Measurements from ENCODE around the gene CST6.
"Not testable (repeated sequence)": the region's sequence is repeated elsewhere in the genome, so short reads cannot be mapped to it uniquely, and the experiment has no call there.

Gene CST6

DNA sequence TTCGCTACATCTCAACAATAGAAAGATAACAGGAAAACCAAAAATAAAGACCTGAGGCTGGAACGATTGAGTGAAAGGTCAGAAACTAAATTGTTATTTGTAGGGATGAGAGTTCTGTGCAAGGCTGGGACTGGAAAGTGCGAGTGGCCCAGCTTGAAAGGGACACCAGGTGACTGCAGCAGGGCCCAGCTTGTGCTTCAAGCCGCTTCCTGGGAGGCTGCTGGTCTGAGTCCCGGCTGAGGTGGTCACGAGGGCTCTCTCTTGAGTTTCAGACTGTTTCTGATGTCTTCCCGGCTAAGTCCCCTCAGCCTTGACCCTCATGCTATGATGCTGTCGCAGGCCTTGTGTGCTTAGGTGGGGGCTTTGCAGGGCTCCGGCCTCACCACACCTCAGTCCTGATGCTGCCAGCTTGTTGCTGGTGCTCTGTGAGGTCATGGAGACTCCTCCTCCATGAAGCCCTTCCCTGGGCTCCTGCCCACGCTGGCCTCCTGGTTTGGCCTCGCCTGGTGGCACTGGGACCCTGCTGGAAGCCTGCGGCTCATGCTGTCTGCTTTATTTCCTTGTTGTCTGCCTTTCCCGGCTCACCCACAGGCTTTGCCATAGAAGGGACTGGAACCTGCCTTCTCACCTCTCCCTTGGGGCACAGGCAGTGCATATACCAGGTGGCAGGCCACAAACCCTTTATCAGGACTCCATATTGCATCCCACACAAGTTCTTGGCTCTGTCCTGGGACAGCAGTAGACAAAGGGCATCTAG is 5.5 kb upstream of the CST6 start:
- TF ChIP-seq, protein P1, sequence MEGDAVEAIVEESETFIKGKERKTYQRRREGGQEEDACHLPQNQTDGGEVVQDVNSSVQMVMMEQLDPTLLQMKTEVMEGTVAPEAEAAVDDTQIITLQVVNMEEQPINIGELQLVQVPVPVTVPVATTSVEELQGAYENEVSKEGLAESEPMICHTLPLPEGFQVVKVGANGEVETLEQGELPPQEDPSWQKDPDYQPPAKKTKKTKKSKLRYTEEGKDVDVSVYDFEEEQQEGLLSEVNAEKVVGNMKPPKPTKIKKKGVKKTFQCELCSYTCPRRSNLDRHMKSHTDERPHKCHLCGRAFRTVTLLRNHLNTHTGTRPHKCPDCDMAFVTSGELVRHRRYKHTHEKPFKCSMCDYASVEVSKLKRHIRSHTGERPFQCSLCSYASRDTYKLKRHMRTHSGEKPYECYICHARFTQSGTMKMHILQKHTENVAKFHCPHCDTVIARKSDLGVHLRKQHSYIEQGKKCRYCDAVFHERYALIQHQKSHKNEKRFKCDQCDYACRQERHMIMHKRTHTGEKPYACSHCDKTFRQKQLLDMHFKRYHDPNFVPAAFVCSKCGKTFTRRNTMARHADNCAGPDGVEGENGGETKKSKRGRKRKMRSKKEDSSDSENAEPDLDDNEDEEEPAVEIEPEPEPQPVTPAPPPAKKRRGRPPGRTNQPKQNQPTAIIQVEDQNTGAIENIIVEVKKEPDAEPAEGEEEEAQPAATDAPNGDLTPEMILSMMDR (IDR thresholded peaks at IDR 0.05; ENCODE audit: low read depth, low read length), result no peak
- DNase-seq (ENCODE audit: extremely low read depth, low read depth), result no peak

DNA sequence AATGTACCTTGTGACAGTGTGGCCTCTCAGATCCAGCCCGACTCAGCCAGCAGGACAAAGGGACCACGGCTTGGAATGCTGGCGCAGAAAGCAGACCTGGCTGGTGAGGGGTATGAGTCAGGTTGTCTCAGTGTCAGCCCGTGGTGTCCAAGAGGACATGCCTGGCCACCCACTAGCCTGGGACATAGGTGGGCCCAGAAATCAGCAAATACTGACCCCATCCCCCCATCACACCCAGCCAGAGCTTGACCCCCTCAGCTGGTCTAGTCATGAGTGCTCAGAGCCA is 5.0 kb upstream of the CST6 start:
- no peak for DNase-seq (ENCODE audit: extremely low read depth, low read depth)

DNA sequence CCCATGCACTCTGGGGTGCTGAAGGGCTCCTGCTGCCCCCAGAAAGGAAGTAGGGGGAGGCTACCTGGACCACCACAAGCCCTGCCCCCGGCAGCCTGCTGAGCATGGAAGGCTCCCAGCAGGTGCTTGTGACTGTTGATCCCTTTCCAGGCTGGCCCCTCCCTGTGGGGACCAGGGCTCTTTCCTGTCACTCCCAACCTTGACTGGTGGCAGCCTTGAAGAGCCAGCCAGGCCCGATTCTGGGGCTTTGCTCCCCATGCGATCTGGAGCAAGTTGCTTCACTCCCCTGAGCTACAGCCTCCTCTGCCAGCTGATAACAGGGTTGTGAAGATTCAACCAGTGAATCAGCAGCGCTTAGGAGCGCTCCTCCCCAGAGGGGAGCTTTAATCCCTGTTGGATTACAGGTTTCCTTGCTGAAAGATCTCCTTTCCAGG is 4.6 kb upstream of the CST6 start:
- TF ChIP-seq, protein P1 (IDR thresholded peaks at IDR 0.05; ENCODE audit: low read depth, low read length), result no peak
- DNase-seq (ENCODE audit: extremely low read depth, low read depth), result no peak

More for the DNA sequence above, 5.0 kb upstream of the CST6 start:
- TF ChIP-seq, protein P1 (IDR thresholded peaks at IDR 0.05; ENCODE audit: low read depth, low read length), result no peak

DNA sequence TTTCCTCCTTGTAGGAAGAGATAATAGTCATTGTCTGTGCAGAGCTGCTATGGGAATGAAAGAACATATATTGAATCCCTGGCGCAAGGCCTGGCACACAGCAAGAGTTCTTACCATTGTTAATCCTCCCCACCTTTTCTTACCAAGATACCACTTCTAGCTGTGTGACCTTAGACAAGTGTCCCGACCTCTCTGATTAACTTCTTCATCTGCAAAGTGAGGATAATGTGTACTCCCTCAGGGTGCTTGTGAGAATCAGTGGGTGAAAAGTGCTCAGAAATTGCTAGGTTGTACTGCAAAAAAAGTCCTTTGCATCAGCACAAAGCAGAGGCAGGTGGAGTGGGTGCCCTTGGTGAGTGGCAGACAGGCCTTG is 3.7 kb upstream of the CST6 start:
- DNase-seq (ENCODE audit: extremely low read depth, low read depth), result no peak
- TF ChIP-seq, protein P1 (IDR thresholded peaks at IDR 0.05; ENCODE audit: low read depth, low read length), result no peak

DNA sequence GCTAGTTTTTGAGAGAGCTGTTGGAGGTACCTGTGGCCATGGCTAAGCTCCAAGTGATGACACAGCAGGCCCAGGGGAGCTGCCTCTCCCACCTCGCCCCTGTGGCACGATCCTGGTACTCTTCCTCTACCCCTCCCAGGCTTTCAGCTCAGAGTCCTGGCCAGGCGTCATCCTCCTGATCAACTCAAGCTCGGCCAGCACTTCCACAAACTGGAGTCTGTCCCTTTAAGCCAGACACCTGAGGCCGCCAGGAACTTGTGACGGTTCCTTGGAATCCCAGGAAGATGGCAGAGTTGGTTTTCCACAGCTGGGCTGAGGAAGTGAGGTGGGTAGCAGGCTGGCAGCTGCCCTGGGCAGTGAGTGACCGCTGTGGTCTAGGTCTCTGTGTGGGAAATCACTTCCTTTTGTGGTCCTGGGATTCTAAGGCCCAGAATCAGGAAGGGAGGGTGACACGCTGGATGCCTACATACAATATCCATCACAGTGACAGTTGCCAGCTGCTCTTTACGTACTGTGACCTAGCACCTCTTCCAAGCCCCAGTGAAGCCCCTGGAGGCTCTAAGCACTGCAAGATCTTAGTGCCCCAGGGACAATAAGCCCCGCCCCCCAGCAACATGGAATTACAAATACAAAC is 3.2 kb upstream of the CST6 start:
- DNase-seq (ENCODE audit: extremely low read depth, low read depth), result no peak
- TF ChIP-seq, protein P1 (IDR thresholded peaks at IDR 0.05; ENCODE audit: low read depth, low read length), result no peak

DNA sequence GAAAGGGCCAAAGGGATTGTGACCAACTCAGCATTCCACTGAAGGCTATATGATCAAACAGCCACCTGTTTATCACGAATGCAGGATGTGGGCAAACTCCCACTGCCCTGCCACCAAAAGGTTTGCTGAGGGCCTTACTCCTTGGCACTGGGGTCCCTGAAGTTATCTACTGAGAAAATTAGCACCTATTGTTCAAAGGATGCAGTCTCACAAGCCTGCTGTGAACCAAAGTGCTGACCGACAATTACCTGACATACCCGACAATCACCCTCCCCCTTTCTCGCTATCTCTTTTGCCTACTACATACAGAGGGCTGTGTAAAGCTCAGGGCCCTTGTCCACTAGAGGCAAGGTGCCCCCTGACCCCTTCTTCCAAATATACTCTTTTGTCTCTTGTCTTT is 1.8 kb upstream of the CST6 start:
- DNase-seq (ENCODE audit: extremely low read depth, low read depth), result not testable (repeated sequence)

DNA sequence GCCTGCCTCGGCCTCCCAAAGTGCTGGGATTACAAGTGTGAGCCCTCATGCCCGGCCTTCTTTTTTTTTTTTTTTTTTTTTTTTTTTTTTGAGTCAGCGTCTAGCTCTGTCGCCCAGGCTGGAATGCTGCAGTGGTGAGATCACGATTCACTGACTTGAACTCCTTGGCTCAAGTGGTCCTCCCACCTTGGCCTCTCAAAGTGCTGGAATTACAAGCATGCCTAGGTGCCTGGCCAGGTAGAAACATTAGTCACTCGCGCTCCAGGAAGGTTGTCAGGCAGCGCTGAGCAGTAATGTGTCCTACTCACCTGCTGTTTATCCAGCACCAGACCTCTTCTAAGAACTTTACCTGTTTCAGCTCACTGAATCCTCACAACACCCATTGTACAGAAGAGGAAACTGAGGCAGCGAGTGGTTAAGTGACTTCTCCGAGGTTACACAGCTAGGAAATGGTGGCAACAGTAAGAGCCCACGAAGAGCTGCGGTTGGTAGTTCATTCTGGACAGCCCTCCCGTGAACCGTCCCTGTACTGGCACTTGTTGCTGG is 496 bp upstream of the CST6 start:
- TF ChIP-seq, protein P1 (IDR thresholded peaks at IDR 0.05; ENCODE audit: low read depth, low read length), result no peak
- no peak for DNase-seq (ENCODE audit: extremely low read depth, low read depth)
